HL-60 (cell line): ENCODE data around the gene GPR107.

Source experiments
- DNase-seq, 2 experiments: peaks; one replicate each; pipeline ENCODE4 v3.0.0-alpha.2; 2010 to 2020; ENCODE audit warnings: low read depth in 1 of 2, low spot score in 1 of 2
- H3K27ac ChIP-seq: fragments of 250-450 bp; sonication (Bioruptor Pico); replicated peaks from 2 replicates; pipeline ENCODE4 v1.5.1; 2020; ENCODE audit warnings: mild to moderate bottlenecking, moderate library complexity
- H3K27me3 ChIP-seq: fragments of 250-450 bp; sonication (Bioruptor Pico); 2 replicates; pipeline ENCODE4 v1.5.1; 2021; ENCODE audit warnings: mild to moderate bottlenecking, moderate library complexity; ENCODE audit not compliant: insufficient read depth, poor library complexity, severe bottlenecking
- H3K4me3 ChIP-seq: replicated peaks from 2 replicates; pipeline ENCODE4 v1.5.1; 2011; ENCODE audit warnings: mild to moderate bottlenecking, control low read depth, low read length; ENCODE audit not compliant: insufficient read depth
- GABPA ChIP-seq: IDR thresholded peaks from 2 replicates; pipeline ENCODE4 v1.6.1; 2012; ENCODE audit warnings: low read depth
- POLR2AphosphoS5 ChIP-seq: IDR thresholded peaks from 2 replicates; pipeline ENCODE4 v1.6.1; 2012; ENCODE audit warnings: low read depth
- SPI1 ChIP-seq: IDR thresholded peaks from 2 replicates; pipeline ENCODE4 v1.6.1; 2012; ENCODE audit warnings: low read depth, mild to moderate bottlenecking, borderline replicate concordance
- TF ChIP-seq, protein P1 (sequence below): IDR thresholded peaks from 2 replicates; pipeline ENCODE4 v1.6.1; 2012; ENCODE audit warnings: low read depth; ENCODE audit not compliant: insufficient replicate concordance
- TF ChIP-seq, protein P2 (sequence below): IDR thresholded peaks from one replicate; pipeline ENCODE4 v1.5.1; 2011; ENCODE audit warnings: low read length, control low read depth, inconsistent platforms; ENCODE audit not compliant: insufficient read depth

The GPR107 gene

DNA sequence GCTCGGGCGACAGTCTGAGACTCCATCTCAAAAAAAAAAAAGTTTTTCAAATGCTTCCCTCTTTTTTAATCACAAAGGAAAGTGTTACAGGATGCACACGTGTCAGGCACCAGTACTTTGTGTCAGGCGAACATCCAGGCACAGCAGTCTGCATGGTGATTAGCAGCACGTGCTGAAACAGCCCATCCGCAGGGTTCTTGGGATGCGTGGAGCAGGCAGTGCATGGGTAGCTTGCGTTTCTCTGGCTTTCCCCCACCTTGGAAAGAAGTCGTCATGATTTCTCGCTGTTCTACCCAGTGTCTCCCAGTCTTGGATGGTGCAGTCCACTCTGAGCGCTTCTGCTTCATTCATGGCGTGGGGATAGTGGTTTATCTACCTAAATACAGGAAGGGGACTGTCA, 35.4 kb downstream of the GPR107 start:
- H3K27me3 ChIP-seq: no peaks in the 10 kb centered on the region
- TF ChIP-seq GABPA (no peak), SPI1 (no peak), POLR2AphosphoS5 (no peak)
- TF ChIP-seq, protein P1, sequence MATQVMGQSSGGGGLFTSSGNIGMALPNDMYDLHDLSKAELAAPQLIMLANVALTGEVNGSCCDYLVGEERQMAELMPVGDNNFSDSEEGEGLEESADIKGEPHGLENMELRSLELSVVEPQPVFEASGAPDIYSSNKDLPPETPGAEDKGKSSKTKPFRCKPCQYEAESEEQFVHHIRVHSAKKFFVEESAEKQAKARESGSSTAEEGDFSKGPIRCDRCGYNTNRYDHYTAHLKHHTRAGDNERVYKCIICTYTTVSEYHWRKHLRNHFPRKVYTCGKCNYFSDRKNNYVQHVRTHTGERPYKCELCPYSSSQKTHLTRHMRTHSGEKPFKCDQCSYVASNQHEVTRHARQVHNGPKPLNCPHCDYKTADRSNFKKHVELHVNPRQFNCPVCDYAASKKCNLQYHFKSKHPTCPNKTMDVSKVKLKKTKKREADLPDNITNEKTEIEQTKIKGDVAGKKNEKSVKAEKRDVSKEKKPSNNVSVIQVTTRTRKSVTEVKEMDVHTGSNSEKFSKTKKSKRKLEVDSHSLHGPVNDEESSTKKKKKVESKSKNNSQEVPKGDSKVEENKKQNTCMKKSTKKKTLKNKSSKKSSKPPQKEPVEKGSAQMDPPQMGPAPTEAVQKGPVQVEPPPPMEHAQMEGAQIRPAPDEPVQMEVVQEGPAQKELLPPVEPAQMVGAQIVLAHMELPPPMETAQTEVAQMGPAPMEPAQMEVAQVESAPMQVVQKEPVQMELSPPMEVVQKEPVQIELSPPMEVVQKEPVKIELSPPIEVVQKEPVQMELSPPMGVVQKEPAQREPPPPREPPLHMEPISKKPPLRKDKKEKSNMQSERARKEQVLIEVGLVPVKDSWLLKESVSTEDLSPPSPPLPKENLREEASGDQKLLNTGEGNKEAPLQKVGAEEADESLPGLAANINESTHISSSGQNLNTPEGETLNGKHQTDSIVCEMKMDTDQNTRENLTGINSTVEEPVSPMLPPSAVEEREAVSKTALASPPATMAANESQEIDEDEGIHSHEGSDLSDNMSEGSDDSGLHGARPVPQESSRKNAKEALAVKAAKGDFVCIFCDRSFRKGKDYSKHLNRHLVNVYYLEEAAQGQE: no peak
- TF ChIP-seq, protein P2, sequence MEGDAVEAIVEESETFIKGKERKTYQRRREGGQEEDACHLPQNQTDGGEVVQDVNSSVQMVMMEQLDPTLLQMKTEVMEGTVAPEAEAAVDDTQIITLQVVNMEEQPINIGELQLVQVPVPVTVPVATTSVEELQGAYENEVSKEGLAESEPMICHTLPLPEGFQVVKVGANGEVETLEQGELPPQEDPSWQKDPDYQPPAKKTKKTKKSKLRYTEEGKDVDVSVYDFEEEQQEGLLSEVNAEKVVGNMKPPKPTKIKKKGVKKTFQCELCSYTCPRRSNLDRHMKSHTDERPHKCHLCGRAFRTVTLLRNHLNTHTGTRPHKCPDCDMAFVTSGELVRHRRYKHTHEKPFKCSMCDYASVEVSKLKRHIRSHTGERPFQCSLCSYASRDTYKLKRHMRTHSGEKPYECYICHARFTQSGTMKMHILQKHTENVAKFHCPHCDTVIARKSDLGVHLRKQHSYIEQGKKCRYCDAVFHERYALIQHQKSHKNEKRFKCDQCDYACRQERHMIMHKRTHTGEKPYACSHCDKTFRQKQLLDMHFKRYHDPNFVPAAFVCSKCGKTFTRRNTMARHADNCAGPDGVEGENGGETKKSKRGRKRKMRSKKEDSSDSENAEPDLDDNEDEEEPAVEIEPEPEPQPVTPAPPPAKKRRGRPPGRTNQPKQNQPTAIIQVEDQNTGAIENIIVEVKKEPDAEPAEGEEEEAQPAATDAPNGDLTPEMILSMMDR: no peak
- H3K4me3 ChIP-seq: no peak overlapping the region
- DNase-seq: no peak
- no peak overlapping the region for H3K27ac ChIP-seq

DNA sequence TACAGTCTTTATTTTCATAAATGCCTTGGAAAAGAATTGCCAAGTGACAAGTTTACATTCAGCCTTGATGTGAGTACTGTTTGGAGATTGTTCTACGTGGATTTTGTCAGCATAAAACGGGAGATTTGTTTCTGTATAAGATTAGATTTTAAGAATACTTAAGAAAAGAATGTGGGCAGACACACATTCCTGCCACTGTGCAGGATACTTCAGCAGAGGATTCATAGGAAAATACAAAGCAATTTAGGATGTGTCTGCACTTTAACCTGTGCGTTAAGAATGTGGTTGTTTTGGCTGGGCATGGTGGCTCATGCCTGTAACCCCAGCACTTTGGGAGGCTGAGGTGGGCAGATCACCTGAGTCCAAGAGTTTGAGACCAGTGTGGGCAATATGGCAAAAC, 37.2 kb downstream of the GPR107 start:
- Histone ChIP-seq H3K4me3 (no peak overlapping the region), H3K27ac (no peak overlapping the region), H3K27me3 (no peaks in the 10 kb centered on the region)
- no peak for DNase-seq
- TF ChIP-seq, protein P2: no peak

DNA sequence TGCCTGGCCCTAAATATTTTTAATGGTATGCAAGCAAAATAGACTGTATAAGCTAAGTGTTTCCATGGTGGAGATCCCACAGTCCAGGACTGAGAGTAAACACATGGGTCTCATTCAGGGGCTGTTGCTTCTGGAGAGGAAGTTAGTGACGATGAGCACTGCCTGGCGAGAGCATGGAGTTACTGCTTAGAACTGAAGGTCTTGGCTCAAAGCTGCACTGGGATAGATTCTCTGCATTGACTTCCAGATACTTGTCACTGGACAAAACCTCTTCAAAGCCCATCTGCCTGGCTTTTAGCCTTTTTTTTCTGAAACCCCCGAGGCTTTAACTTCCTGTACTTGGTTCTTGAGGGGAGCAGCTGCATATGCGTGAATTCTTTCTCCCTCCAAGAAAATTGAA, 39.2 kb downstream of the GPR107 start:
- TF ChIP-seq SPI1: no peak
- no peak for TF ChIP-seq GABPA
- TF ChIP-seq, protein P1: no peak
- TF ChIP-seq, protein P2: no peak
- no peak overlapping the region for H3K4me3 ChIP-seq
- no peak overlapping the region for H3K27ac ChIP-seq
- H3K27me3 ChIP-seq: no peaks in the 10 kb centered on the region
- DNase-seq: no peak

DNA sequence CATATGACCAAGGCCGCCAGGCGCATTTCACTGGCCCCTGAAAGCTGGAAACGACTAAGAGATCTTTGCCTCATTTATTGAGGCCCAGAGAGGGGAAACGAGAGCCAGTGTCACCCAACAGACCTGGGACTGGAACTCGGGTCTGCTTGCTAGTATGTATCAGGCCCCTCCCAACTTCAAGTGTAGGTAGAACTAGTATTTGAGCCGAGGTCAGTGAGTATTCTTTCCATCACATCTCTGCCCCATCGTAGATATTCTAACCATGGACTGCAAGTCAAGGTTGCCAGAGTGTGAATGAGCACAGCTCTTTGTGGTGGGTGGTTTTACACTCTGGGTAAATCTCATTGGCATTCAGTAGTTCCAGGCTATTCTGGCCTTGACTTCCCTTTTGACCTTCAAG, 42.2 kb downstream of the GPR107 start:
- no peak for TF ChIP-seq POLR2AphosphoS5
- TF ChIP-seq SPI1: no peak
- TF ChIP-seq, protein P2: no peak
- TF ChIP-seq GABPA: no peak
- TF ChIP-seq, protein P1: no peak
- DNase-seq: no peak
- H3K27me3 ChIP-seq: no peaks in the 10 kb centered on the region
- no peak overlapping the region for H3K27ac ChIP-seq
- H3K4me3 ChIP-seq: no peak overlapping the region
